HL-60 (cell line): Measurements from ENCODE around the gene BGLAP.

ENCODE experiments used
- CTCF ChIP-seq: IDR thresholded peaks from one replicate; pipeline ENCODE4 v1.5.1; 2011; ENCODE audit warnings: low read length, control low read depth, inconsistent platforms; ENCODE audit not compliant: insufficient read depth
- POLR2AphosphoS5 ChIP-seq: IDR thresholded peaks from 2 replicates; pipeline ENCODE4 v1.6.1; 2012; ENCODE audit warnings: low read depth

GRCh38 chr1:156253634-156254033 is 11.7 kb downstream of the BGLAP start:
- TF ChIP-seq CTCF (no peak), POLR2AphosphoS5 (no peak)
